CD14-positive monocyte (primary cell): ENCODE results near the gene RBM10. TPM values are rescaled to one million over a fixed set of nuclear protein-coding genes. Genes with fewer than 3 reads are reported as not detected.
A peak's percentile ranks its signal among the peaks of the same experiment; 100 is the strongest.

ENCODE experiments used
- DNase-seq, 3 donors: peaks; one replicate each; pipeline ENCODE4 v3.0.0-alpha.2; 2011 to 2022
- H2AFZ ChIP-seq: 2 replicates; pipeline ENCODE4 v1.6.0; 2012; ENCODE audit warnings: mild to moderate bottlenecking, low read depth, low read length, inconsistent platforms; ENCODE audit not compliant: insufficient read depth, poor library complexity, severe bottlenecking
- H3K27ac ChIP-seq, 2 donors: 1 replicate in 1 of 2; 2 replicates in 1 of 2; pipeline ENCODE4 v1.5.1; 2012 to 2013; ENCODE audit warnings: low read length in 2 of 2, control low read depth in 1 of 2, inconsistent platforms in 1 of 2, low read depth in 1 of 2, mild to moderate bottlenecking in 1 of 2
- H3K27me3 ChIP-seq, 2 donors: one replicate each; pipeline versions ENCODE4 v1.6.0 to v1.6.1; 2011 to 2013; ENCODE audit warnings: low read length in 2 of 2; ENCODE audit not compliant: control insufficient read depth in 2 of 2, insufficient read depth in 2 of 2
- H3K36me3 ChIP-seq, 2 donors: replicated peaks in 1 of 2; 1 replicate in 1 of 2; 2 replicates in 1 of 2; pipeline versions ENCODE4 v1.5.1 to v1.6.1; 2012 to 2013; ENCODE audit warnings: low read length in 2 of 2, control low read depth in 1 of 2, inconsistent platforms in 1 of 2, mild to moderate bottlenecking in 1 of 2; ENCODE audit not compliant: insufficient read depth in 2 of 2, control insufficient read depth in 1 of 2
- H3K4me1 ChIP-seq, 2 donors: 1 replicate in 1 of 2; 2 replicates in 1 of 2; pipeline versions ENCODE4 v1.5.1 to v1.6.1; 2012 to 2013; ENCODE audit warnings: low read length in 2 of 2, control low read depth in 1 of 2, inconsistent platforms in 1 of 2, mild to moderate bottlenecking in 1 of 2, moderate library complexity in 1 of 2; ENCODE audit not compliant: insufficient read depth in 2 of 2, control insufficient read depth in 1 of 2
- H3K4me2 ChIP-seq: replicated peaks from 2 replicates; pipeline ENCODE3; 2012; ENCODE audit warnings: low read length, moderate library complexity, mild to moderate bottlenecking; ENCODE audit not compliant: poor library complexity, severe bottlenecking; ENCODE audit errors: extremely low read depth
- H3K4me3 ChIP-seq, 3 experiments: fragments of 200-600 bp in 1 of 3; sonication (generic) in 1 of 3; replicated peaks in 1 of 3; 1 replicate in 2 of 3; 2 replicates in 1 of 3; pipeline ENCODE4 v1.5.1; 2011 to 2013; ENCODE audit warnings: low read length in 3 of 3, mild to moderate bottlenecking in 3 of 3, control low read depth in 2 of 3, low read depth in 2 of 3, inconsistent platforms in 1 of 3, moderate library complexity in 1 of 3
- H3K79me2 ChIP-seq: 2 replicates; pipeline ENCODE4 v1.6.0; 2012; ENCODE audit warnings: mild to moderate bottlenecking, control low read depth, inconsistent platforms, low read length, moderate library complexity; ENCODE audit not compliant: insufficient read depth
- H3K9ac ChIP-seq: 2 replicates; pipeline ENCODE4 v1.6.0; 2017; ENCODE audit warnings: low read length, mild to moderate bottlenecking; ENCODE audit not compliant: insufficient read depth, poor library complexity, severe bottlenecking
- H3K9me3 ChIP-seq, 2 donors: replicated peaks in 1 of 2; 1 replicate in 1 of 2; 2 replicates in 1 of 2; pipeline versions ENCODE4 v1.5.1 to v1.6.1; 2012 to 2013; ENCODE audit warnings: low read length in 2 of 2, control low read depth in 1 of 2; ENCODE audit not compliant: control insufficient read depth in 1 of 2, insufficient read depth in 1 of 2
- H4K20me1 ChIP-seq: 2 replicates; pipeline ENCODE4 v1.6.0; 2012; ENCODE audit warnings: mild to moderate bottlenecking, low read length, control low read depth, moderate library complexity; ENCODE audit not compliant: insufficient read depth
- H3K27ac Mint-ChIP-seq, 7 donors: one replicate each; pipeline ENCODE4 v1.8.0; 2020; ENCODE audit warnings: mild to moderate bottlenecking in 7 of 7, mixed read lengths in 7 of 7, moderate library complexity in 6 of 7, inconsistent platforms in 2 of 7
- H3K27me3 Mint-ChIP-seq, 3 donors: one replicate each; pipeline ENCODE4 v1.8.0; 2021 to 2022; ENCODE audit warnings: low read depth in 3 of 3, mild to moderate bottlenecking in 3 of 3, mixed read lengths in 3 of 3, moderate library complexity in 3 of 3, inconsistent platforms in 1 of 3
- H3K36me3 Mint-ChIP-seq, 2 donors: one replicate each; pipeline ENCODE4 v1.8.0; 2020; ENCODE audit warnings: mixed read lengths in 2 of 2, inconsistent platforms in 1 of 2, mild to moderate bottlenecking in 1 of 2
- H3K4me1 Mint-ChIP-seq: one replicate; pipeline ENCODE4 v1.8.0; 2020; ENCODE audit warnings: mild to moderate bottlenecking, mixed read lengths
- H3K4me3 Mint-ChIP-seq, 2 donors: one replicate each; pipeline ENCODE4 v1.8.0; 2020; ENCODE audit warnings: mild to moderate bottlenecking in 2 of 2, mixed read lengths in 2 of 2, moderate library complexity in 1 of 2
- H3K9me3 Mint-ChIP-seq, 7 donors: one replicate each; pipeline ENCODE4 v1.8.0; 2020 to 2022; ENCODE audit warnings: mixed read lengths in 7 of 7, mild to moderate bottlenecking in 6 of 7, moderate library complexity in 6 of 7, inconsistent platforms in 2 of 7
- CTCF ChIP-seq: fragments of 200-600 bp; IDR thresholded peaks from one replicate; pipeline ENCODE4 v1.8.0; 2022; ENCODE audit warnings: antibody characterized with exemption, mild to moderate bottlenecking
- WGBS: methylation state at CpG from one replicate; pipeline ENCODE4 v1.1.5; 2013; ENCODE audit warnings: missing lambda C conversion rate; ENCODE audit not compliant: insufficient coverage; 5-methylcytosine and 5-hydroxymethylcytosine counted together
- intact Hi-C, 2 donors: fragments of 100-400 bp; cut with micrococcal nuclease; formaldehyde crosslinking; loops; one replicate each; pipeline versions ENCODE4 v1.15.0 to v1.15.1; 2023
- polyA plus RNA-seq, 3 donors: library from polyadenylated mRNA; depleted of rRNA in 1 of 3; unstranded in 2 of 3; stranded (reverse) in 1 of 3; fragments of 300-500 nt in 2 of 3; fragments of >200 nt in 1 of 3; fragmentation: Illumina TruSeq in 2 of 3; gene quantifications; 1 replicate in 2 of 3; 2 replicates in 1 of 3; pipeline ENCODE4 v1.2.3, GENCODE V29; 2012 to 2021

RBM10 gene
- polyA plus RNA-seq, 3 donors, result 7.3 to 29.4 (median 14.0) TPM

GRCh38 chrX:47226531-47227333 is 81.7 kb downstream of the RBM10 start:
- peaks cover 28% of the 10 kb centered on the region for H4K20me1 ChIP-seq

GRCh38 chrX:47227334-47227583 is 82.2 kb downstream of the RBM10 start:
- no peak overlapping the region for H3K4me3 Mint-ChIP-seq
- no peaks in the 10 kb centered on the region for H3K4me1 Mint-ChIP-seq
- peaks cover 47 to 80% of the 10 kb centered on the region in 2 donors for H3K36me3 Mint-ChIP-seq
- H3K27ac Mint-ChIP-seq, result peak overlapping the region in 1 of 7 donors; percentile 67
- H3K36me3 ChIP-seq, result peaks cover 46 to 64% of the 10 kb centered on the region in 2 donors
- no peaks in the 10 kb centered on the region for H3K9me3 ChIP-seq
- no peak overlapping the region for H2AFZ ChIP-seq
- no peak for DNase-seq
- TF ChIP-seq CTCF, result no peak
- no peak overlapping the region for H3K9ac ChIP-seq
- no peak overlapping the region for H3K4me2 ChIP-seq
- peaks cover under 1% of the 10 kb centered on the region for H3K79me2 ChIP-seq
- WGBS, result 100% methylated on average over 1 of the region's 9 CpGs
- peaks cover 1 to 2% of the 10 kb centered on the region in 2 donors for H3K4me1 ChIP-seq
- peaks cover 0 to 47% (median 0%) of the 10 kb centered on the region in 3 donors for H3K27me3 Mint-ChIP-seq
- no peak overlapping the region for H3K27ac ChIP-seq
- intact Hi-C loops, result no loop called here
- no peak overlapping the region for H3K4me3 ChIP-seq
- H3K9me3 Mint-ChIP-seq, result peaks cover 0 to 9% (median 0%) of the 10 kb centered on the region in 7 donors
- H4K20me1 ChIP-seq, result peaks cover 23% of the 10 kb centered on the region
- peaks cover 0 to 5% of the 10 kb centered on the region in 2 donors for H3K27me3 ChIP-seq

More at GRCh38 chrX:47226531-47227333, 81.7 kb downstream of the RBM10 start:
- peaks cover 6% of the 10 kb centered on the region for H3K79me2 ChIP-seq
- H3K27ac ChIP-seq, result no peak overlapping the region
- TF ChIP-seq CTCF, result no peak
- H3K4me2 ChIP-seq, result no peak overlapping the region
- H3K27me3 Mint-ChIP-seq, result peaks cover 0 to 46% (median 0%) of the 10 kb centered on the region in 3 donors
- H3K36me3 Mint-ChIP-seq, result peaks cover 47 to 85% of the 10 kb centered on the region in 2 donors
- WGBS, result no CpG with 5 or more reads among the region's 19 CpGs
- peak overlapping the region in 4 of 7 donors; percentile 1 to 69 (median 56) for H3K27ac Mint-ChIP-seq
- H3K9me3 ChIP-seq, result no peaks in the 10 kb centered on the region
- H3K27me3 ChIP-seq, result peaks cover 0 to 3% of the 10 kb centered on the region in 2 donors
- H3K36me3 ChIP-seq, result peaks cover 46 to 68% of the 10 kb centered on the region in 2 donors
- H3K4me1 Mint-ChIP-seq, result peaks cover 5% of the 10 kb centered on the region
- DNase-seq, result no peak
- intact Hi-C loops, result no loop called here
- H3K9ac ChIP-seq, result no peak overlapping the region
- no peak overlapping the region for H3K4me3 ChIP-seq
- peaks cover 0 to 2% of the 10 kb centered on the region in 2 donors for H3K4me1 ChIP-seq
- H3K9me3 Mint-ChIP-seq, result peaks cover 0 to 9% (median 0%) of the 10 kb centered on the region in 7 donors
- H3K4me3 Mint-ChIP-seq, result no peak overlapping the region
- H2AFZ ChIP-seq, result no peak overlapping the region
